Measurements from ENCODE around the gene TCF4. TPM values are rescaled to one million over a fixed set of nuclear protein-coding genes. Genes with fewer than 3 reads are reported as not detected.

Gene TCF4
- total RNA-seq, 4 donors from 2014 or later: 30.3 to 51.1 (median 40.1) TPM

- H3K36me3 ChIP-seq: no peaks in the 10 kb centered on the region
- no peak overlapping the region for H3K4me3 ChIP-seq
- H3K27ac ChIP-seq: no peak overlapping the region
- H3K4me1 ChIP-seq: peaks cover 0 to 10% (median 2%) of the 10 kb centered on the region in 4 donors
- intact Hi-C loops (cut with DNase I; ENCODE audit: low total_unique reads): no loop called here
- no peaks in the 10 kb centered on the region for H3K9me3 ChIP-seq
- TF ChIP-seq POLR2AphosphoS5 (IDR thresholded peaks at IDR 0.05) (no peak), POLR2A (IDR thresholded peaks at IDR 0.05) (no peak), EP300 (IDR thresholded peaks at IDR 0.05; ENCODE audit: low read depth) (no peak), CTCF (IDR thresholded peaks at IDR 0.05) (no peak)
- WGBS, 2 donors (ENCODE audit: low coverage in 1 of 2): 63 to 72% methylated on average over 3 of the region's 3 CpGs
- no peaks in the 10 kb centered on the region for H3K27me3 ChIP-seq
- in situ Hi-C loops (cut with MboI; ENCODE audit: low pct_ligation_motif_present in 1 of 4, low pct_unique_long_range_greater_than_20kb in 1 of 4, low sequenced_read_pairs in 3 of 4): no loop called here
- DNase-seq: no peak
Measured at GRCh38 chr18:55296778-55297177, 291.2 kb downstream of the TCF4 start.

- no peak for DNase-seq
- no peak overlapping the region for H3K4me3 ChIP-seq
- peaks cover 0 to 10% (median 2%) of the 10 kb centered on the region in 4 donors for H3K4me1 ChIP-seq
- intact Hi-C loops (cut with DNase I; ENCODE audit: low total_unique reads): no loop called here
- no peak for TF ChIP-seq POLR2AphosphoS5 (IDR thresholded peaks at IDR 0.05)
- TF ChIP-seq EP300 (IDR thresholded peaks at IDR 0.05; ENCODE audit: low read depth): no peak
- no peak for TF ChIP-seq POLR2A (IDR thresholded peaks at IDR 0.05)
- in situ Hi-C loops (cut with MboI; ENCODE audit: low pct_ligation_motif_present in 1 of 4, low pct_unique_long_range_greater_than_20kb in 1 of 4, low sequenced_read_pairs in 3 of 4): no loop called here
- H3K9me3 ChIP-seq: no peaks in the 10 kb centered on the region
- no peaks in the 10 kb centered on the region for H3K27me3 ChIP-seq
- H3K27ac ChIP-seq: no peak overlapping the region
- WGBS, 2 donors (ENCODE audit: low coverage in 1 of 2): 86 to 91% methylated on average over 2 of the region's 2 CpGs
- H3K36me3 ChIP-seq: no peaks in the 10 kb centered on the region
Measured at GRCh38 chr18:55296115-55296514, 291.9 kb downstream of the TCF4 start.

GRCh38 chr18:55290898-55291297 is 297.1 kb downstream of the TCF4 start:
- Histone ChIP-seq H3K9me3 (no peaks in the 10 kb centered on the region), H3K36me3 (no peaks in the 10 kb centered on the region), H3K4me3 (no peak overlapping the region), H3K27me3 (no peaks in the 10 kb centered on the region), H3K27ac (no peak overlapping the region), H3K4me1 (peaks cover 0 to 11% (median 2%) of the 10 kb centered on the region in 4 donors)
- no peak for DNase-seq
- intact Hi-C loops (cut with DNase I; ENCODE audit: low total_unique reads): no loop called here
- WGBS, 2 donors (ENCODE audit: low coverage in 1 of 2): 73 to 81% methylated on average over 2 of the region's 2 CpGs
- no peak for TF ChIP-seq CTCF (IDR thresholded peaks at IDR 0.05)
- no peak for TF ChIP-seq EP300 (IDR thresholded peaks at IDR 0.05; ENCODE audit: low read depth)
- TF ChIP-seq POLR2A (IDR thresholded peaks at IDR 0.05): no peak
- no peak for TF ChIP-seq POLR2AphosphoS5 (IDR thresholded peaks at IDR 0.05)
- in situ Hi-C loops (cut with MboI; ENCODE audit: low pct_ligation_motif_present in 1 of 4, low pct_unique_long_range_greater_than_20kb in 1 of 4, low sequenced_read_pairs in 3 of 4): no loop called here

DNA sequence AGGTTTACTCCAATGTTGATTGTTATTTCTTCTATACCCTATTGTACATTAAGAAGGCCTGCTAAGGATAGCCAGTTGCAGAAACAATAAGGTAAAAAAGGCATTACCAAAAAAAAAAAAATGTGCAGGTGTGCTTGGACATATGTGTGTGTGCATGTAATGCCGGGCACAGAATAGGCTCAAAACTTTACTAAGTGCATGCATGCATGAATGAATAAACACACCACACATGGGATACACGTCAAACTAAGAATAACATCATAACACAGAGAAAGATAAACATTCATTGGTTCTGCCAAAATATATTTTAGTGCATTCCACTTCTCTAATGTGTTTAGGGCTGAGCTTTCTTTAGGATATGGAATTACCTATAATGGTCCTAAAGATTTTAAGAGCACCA is 298.2 kb downstream of the TCF4 start:
- no peak for DNase-seq
- H3K36me3 ChIP-seq: no peaks in the 10 kb centered on the region
- no peaks in the 10 kb centered on the region for H3K27me3 ChIP-seq
- no peak overlapping the region for H3K4me3 ChIP-seq
- WGBS, 2 donors (ENCODE audit: low coverage in 1 of 2): 39 to 58% methylated on average over 2 of the region's 2 CpGs
- peaks cover 0 to 11% (median 2%) of the 10 kb centered on the region in 4 donors for H3K4me1 ChIP-seq
- in situ Hi-C loops (cut with MboI; ENCODE audit: low pct_ligation_motif_present in 1 of 4, low pct_unique_long_range_greater_than_20kb in 1 of 4, low sequenced_read_pairs in 3 of 4): no loop called here
- no peaks in the 10 kb centered on the region for H3K9me3 ChIP-seq
- no peak overlapping the region for H3K27ac ChIP-seq
- intact Hi-C loops (cut with DNase I; ENCODE audit: low total_unique reads): loop anchor here (5.0 kb wide), 1 partner anchor 487 kb away; no protein-coding TSS in a partner anchor
- TF ChIP-seq EP300 (IDR thresholded peaks at IDR 0.05; ENCODE audit: low read depth) (no peak), POLR2AphosphoS5 (IDR thresholded peaks at IDR 0.05) (no peak), POLR2A (IDR thresholded peaks at IDR 0.05) (no peak), CTCF (IDR thresholded peaks at IDR 0.05) (no peak)

DNA sequence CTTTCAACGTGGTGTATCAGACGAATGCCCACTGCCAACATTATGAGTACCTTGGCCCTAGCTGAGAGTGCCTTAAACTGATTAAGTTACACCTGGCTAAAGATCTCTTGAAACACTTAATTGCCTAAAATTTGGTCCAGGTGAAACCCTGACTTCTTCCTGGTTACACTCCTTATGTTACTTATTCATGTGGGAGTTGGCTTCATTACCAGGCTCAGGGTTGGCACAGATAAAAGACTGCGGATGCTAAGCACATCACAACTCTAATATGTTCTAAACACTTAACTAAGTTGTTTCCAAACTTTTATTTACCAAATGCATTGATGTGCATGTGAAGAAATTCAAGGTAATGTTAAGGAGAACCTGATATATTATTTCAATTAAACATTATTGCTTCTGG is 298.9 kb downstream of the TCF4 start:
- peaks cover 0 to 11% (median 2%) of the 10 kb centered on the region in 4 donors for H3K4me1 ChIP-seq
- 64 to 72% methylated on average over 3 of the region's 3 CpGs for WGBS, 2 donors (ENCODE audit: low coverage in 1 of 2)
- intact Hi-C loops (cut with DNase I; ENCODE audit: low total_unique reads): loop anchor here (5.0 kb wide), 1 partner anchor 487 kb away; no protein-coding TSS in a partner anchor
- no peak overlapping the region for H3K4me3 ChIP-seq
- H3K27me3 ChIP-seq: no peaks in the 10 kb centered on the region
- no peak overlapping the region for H3K27ac ChIP-seq
- no peak for DNase-seq
- in situ Hi-C loops (cut with MboI; ENCODE audit: low pct_ligation_motif_present in 1 of 4, low pct_unique_long_range_greater_than_20kb in 1 of 4, low sequenced_read_pairs in 3 of 4): no loop called here
- no peaks in the 10 kb centered on the region for H3K9me3 ChIP-seq
- TF ChIP-seq EP300 (IDR thresholded peaks at IDR 0.05; ENCODE audit: low read depth) (no peak), POLR2AphosphoS5 (IDR thresholded peaks at IDR 0.05) (no peak), CTCF (IDR thresholded peaks at IDR 0.05) (no peak)
- H3K36me3 ChIP-seq: no peaks in the 10 kb centered on the region
